ENCODE measurements around the gene LYRM1. TPM values are rescaled to one million over a fixed set of nuclear protein-coding genes. Genes with fewer than 3 reads are reported as not detected.

LYRM1 gene
- polyA plus RNA-seq, 2 donors, result 15.8 to 15.9 TPM

- Histone ChIP-seq H3K36me3 (ENCODE audit: control insufficient read depth in 2 of 2, insufficient read depth in 2 of 2, low read length in 1 of 2) (no peaks in the 10 kb centered on the region), H3K27ac (ENCODE audit: low read depth in 2 of 2, low read length in 1 of 2) (peak overlapping the region; percentile 40 to 67), H3K27me3 (ENCODE audit: control insufficient read depth in 1 of 2, insufficient read depth in 2 of 2, low read length in 2 of 2) (no peaks in the 10 kb centered on the region), H3K9me3 (ENCODE audit: control insufficient read depth in 2 of 2, insufficient read depth in 1 of 2, low read depth in 1 of 2, low read length in 1 of 2) (no peaks in the 10 kb centered on the region), H3K4me1 (ENCODE audit: control insufficient read depth in 2 of 2, insufficient read depth in 2 of 2, low read length in 1 of 2) (peaks cover 0 to 3% of the 10 kb centered on the region in 2 donors), H3K4me3 (ENCODE audit: low read depth in 1 of 2, low read length in 2 of 2) (no peak overlapping the region)
- WGBS, 2 donors, result 74 to 78% methylated on average over 4 of the region's 4 CpGs
Observed at GRCh38 chr16:20906341-20907255, 6.0 kb downstream of the LYRM1 start.

- peak overlapping the region; percentile 45 to 57 for H3K27ac ChIP-seq (ENCODE audit: low read depth in 2 of 2, low read length in 1 of 2)
- H3K4me3 ChIP-seq (ENCODE audit: low read depth in 1 of 2, low read length in 2 of 2), result no peak overlapping the region
- H3K4me1 ChIP-seq (ENCODE audit: control insufficient read depth in 2 of 2, insufficient read depth in 2 of 2, low read length in 1 of 2), result peaks cover 0 to 5% of the 10 kb centered on the region in 2 donors
- no peaks in the 10 kb centered on the region for H3K27me3 ChIP-seq (ENCODE audit: control insufficient read depth in 1 of 2, insufficient read depth in 2 of 2, low read length in 2 of 2)
- 47 to 53% methylated on average over 2 of the region's 2 CpGs for WGBS, 2 donors
- no peaks in the 10 kb centered on the region for H3K36me3 ChIP-seq (ENCODE audit: control insufficient read depth in 2 of 2, insufficient read depth in 2 of 2, low read length in 1 of 2)
- no peaks in the 10 kb centered on the region for H3K9me3 ChIP-seq (ENCODE audit: control insufficient read depth in 2 of 2, insufficient read depth in 1 of 2, low read depth in 1 of 2, low read length in 1 of 2)
Observed at GRCh38 chr16:20910781-20911321, 10.3 kb downstream of the LYRM1 start.

DNA sequence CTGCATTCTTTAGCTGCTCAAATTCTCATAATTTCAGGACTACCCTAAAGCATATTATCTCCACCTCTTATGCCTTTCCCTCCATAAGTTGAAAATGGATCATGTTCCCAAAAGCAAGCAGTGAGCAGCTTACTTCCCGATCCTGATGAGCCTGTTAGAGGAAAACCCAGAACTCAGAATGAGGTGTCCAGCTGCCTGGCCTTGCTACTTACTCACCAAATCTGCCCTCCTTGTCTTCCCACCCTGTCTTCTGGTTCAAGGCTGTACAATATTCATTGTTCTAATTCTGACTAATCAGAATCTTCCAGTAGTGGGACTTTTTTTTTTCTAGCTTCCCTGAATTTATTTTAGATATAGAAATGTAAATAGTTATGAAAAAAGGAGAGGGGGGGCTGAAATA, 10.8 kb downstream of the LYRM1 start:
- H3K27me3 ChIP-seq (ENCODE audit: control insufficient read depth in 1 of 2, insufficient read depth in 2 of 2, low read length in 2 of 2), result no peaks in the 10 kb centered on the region
- H3K36me3 ChIP-seq (ENCODE audit: control insufficient read depth in 2 of 2, insufficient read depth in 2 of 2, low read length in 1 of 2), result no peaks in the 10 kb centered on the region
- 58 to 59% methylated on average over 1 of the region's 1 CpG for WGBS, 2 donors
- peak overlapping the region; percentile 45 to 57 for H3K27ac ChIP-seq (ENCODE audit: low read depth in 2 of 2, low read length in 1 of 2)
- H3K4me3 ChIP-seq (ENCODE audit: low read depth in 1 of 2, low read length in 2 of 2), result no peak overlapping the region
- H3K4me1 ChIP-seq (ENCODE audit: control insufficient read depth in 2 of 2, insufficient read depth in 2 of 2, low read length in 1 of 2), result peaks cover 0 to 2% of the 10 kb centered on the region in 2 donors
- no peaks in the 10 kb centered on the region for H3K9me3 ChIP-seq (ENCODE audit: control insufficient read depth in 2 of 2, insufficient read depth in 1 of 2, low read depth in 1 of 2, low read length in 1 of 2)

- WGBS, 2 donors, result 92% methylated on average over 10 of the region's 10 CpGs
- Histone ChIP-seq H3K36me3 (ENCODE audit: control insufficient read depth in 2 of 2, insufficient read depth in 2 of 2, low read length in 1 of 2) (no peaks in the 10 kb centered on the region), H3K4me3 (ENCODE audit: low read depth in 1 of 2, low read length in 2 of 2) (no peak overlapping the region), H3K4me1 (ENCODE audit: control insufficient read depth in 2 of 2, insufficient read depth in 2 of 2, low read length in 1 of 2) (peaks cover 0 to 2% of the 10 kb centered on the region in 2 donors), H3K27ac (ENCODE audit: low read depth in 2 of 2, low read length in 1 of 2) (no peak overlapping the region), H3K9me3 (ENCODE audit: control insufficient read depth in 2 of 2, insufficient read depth in 1 of 2, low read depth in 1 of 2, low read length in 1 of 2) (no peaks in the 10 kb centered on the region), H3K27me3 (ENCODE audit: control insufficient read depth in 1 of 2, insufficient read depth in 2 of 2, low read length in 2 of 2) (no peaks in the 10 kb centered on the region)
Observed at GRCh38 chr16:20916289-20916688, 15.7 kb downstream of the LYRM1 start.

- Histone ChIP-seq H3K9me3 (ENCODE audit: control insufficient read depth in 2 of 2, insufficient read depth in 1 of 2, low read depth in 1 of 2, low read length in 1 of 2) (no peaks in the 10 kb centered on the region), H3K27me3 (ENCODE audit: control insufficient read depth in 1 of 2, insufficient read depth in 2 of 2, low read length in 2 of 2) (no peaks in the 10 kb centered on the region), H3K36me3 (ENCODE audit: control insufficient read depth in 2 of 2, insufficient read depth in 2 of 2, low read length in 1 of 2) (no peaks in the 10 kb centered on the region), H3K4me3 (ENCODE audit: low read depth in 1 of 2, low read length in 2 of 2) (no peak overlapping the region), H3K4me1 (ENCODE audit: control insufficient read depth in 2 of 2, insufficient read depth in 2 of 2, low read length in 1 of 2) (peaks cover 0 to 2% of the 10 kb centered on the region in 2 donors), H3K27ac (ENCODE audit: low read depth in 2 of 2, low read length in 1 of 2) (no peak overlapping the region)
- 92 to 93% methylated on average over 4 of the region's 4 CpGs for WGBS, 2 donors
Observed at GRCh38 chr16:20916942-20917341, 16.4 kb downstream of the LYRM1 start.

GRCh38 chr16:20918486-20919239, 18.1 kb downstream of the LYRM1 start:
- Histone ChIP-seq H3K27me3 (ENCODE audit: control insufficient read depth in 1 of 2, insufficient read depth in 2 of 2, low read length in 2 of 2) (no peaks in the 10 kb centered on the region), H3K36me3 (ENCODE audit: control insufficient read depth in 2 of 2, insufficient read depth in 2 of 2, low read length in 1 of 2) (no peaks in the 10 kb centered on the region), H3K4me1 (ENCODE audit: control insufficient read depth in 2 of 2, insufficient read depth in 2 of 2, low read length in 1 of 2) (no peaks in the 10 kb centered on the region), H3K27ac (ENCODE audit: low read depth in 2 of 2, low read length in 1 of 2) (no peak overlapping the region), H3K4me3 (ENCODE audit: low read depth in 1 of 2, low read length in 2 of 2) (no peak overlapping the region), H3K9me3 (ENCODE audit: control insufficient read depth in 2 of 2, insufficient read depth in 1 of 2, low read depth in 1 of 2, low read length in 1 of 2) (no peaks in the 10 kb centered on the region)
- WGBS, 2 donors, result 63% methylated on average over 4 of the region's 4 CpGs

DNA sequence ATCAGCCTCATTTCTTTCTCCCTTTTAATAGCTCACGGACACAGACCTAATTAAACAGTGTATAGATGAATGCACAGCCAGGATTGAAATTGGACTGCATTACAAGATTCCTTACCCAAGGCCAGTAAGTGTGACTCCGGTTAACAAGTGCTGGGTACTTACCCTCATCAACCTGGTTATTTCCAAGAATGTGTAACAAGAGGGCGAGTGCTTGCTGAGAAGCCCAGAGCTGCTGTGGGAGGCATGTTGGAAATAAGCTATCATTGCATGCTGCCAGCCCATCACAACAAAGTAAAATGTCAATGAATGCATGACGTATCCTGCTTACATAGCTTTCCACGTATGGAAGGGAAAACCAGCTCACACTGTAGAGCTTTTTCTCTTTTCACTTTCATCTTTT, 19.5 kb downstream of the LYRM1 start:
- no peaks in the 10 kb centered on the region for H3K4me1 ChIP-seq (ENCODE audit: control insufficient read depth in 2 of 2, insufficient read depth in 2 of 2, low read length in 1 of 2)
- H3K27me3 ChIP-seq (ENCODE audit: control insufficient read depth in 1 of 2, insufficient read depth in 2 of 2, low read length in 2 of 2), result no peaks in the 10 kb centered on the region
- no peaks in the 10 kb centered on the region for H3K36me3 ChIP-seq (ENCODE audit: control insufficient read depth in 2 of 2, insufficient read depth in 2 of 2, low read length in 1 of 2)
- no peaks in the 10 kb centered on the region for H3K9me3 ChIP-seq (ENCODE audit: control insufficient read depth in 2 of 2, insufficient read depth in 1 of 2, low read depth in 1 of 2, low read length in 1 of 2)
- no peak overlapping the region for H3K4me3 ChIP-seq (ENCODE audit: low read depth in 1 of 2, low read length in 2 of 2)
- no peak overlapping the region for H3K27ac ChIP-seq (ENCODE audit: low read depth in 2 of 2, low read length in 1 of 2)
- WGBS, 2 donors, result 91 to 93% methylated on average over 5 of the region's 5 CpGs

GRCh38 chr16:20920799-20921198, 20.2 kb downstream of the LYRM1 start:
- Histone ChIP-seq H3K9me3 (ENCODE audit: control insufficient read depth in 2 of 2, insufficient read depth in 1 of 2, low read depth in 1 of 2, low read length in 1 of 2) (no peaks in the 10 kb centered on the region), H3K27me3 (ENCODE audit: control insufficient read depth in 1 of 2, insufficient read depth in 2 of 2, low read length in 2 of 2) (no peaks in the 10 kb centered on the region), H3K4me1 (ENCODE audit: control insufficient read depth in 2 of 2, insufficient read depth in 2 of 2, low read length in 1 of 2) (no peaks in the 10 kb centered on the region), H3K36me3 (ENCODE audit: control insufficient read depth in 2 of 2, insufficient read depth in 2 of 2, low read length in 1 of 2) (no peaks in the 10 kb centered on the region), H3K4me3 (ENCODE audit: low read depth in 1 of 2, low read length in 2 of 2) (no peak overlapping the region), H3K27ac (ENCODE audit: low read depth in 2 of 2, low read length in 1 of 2) (no peak overlapping the region)
- 94 to 99% methylated on average over 2 of the region's 2 CpGs for whole genome bisulfite sequencing, 2 donors

GRCh38 chr16:20923876-20924275, 23.3 kb downstream of the LYRM1 start:
- WGBS, 2 donors, result 84 to 91% methylated on average over 3 of the region's 3 CpGs
- Histone ChIP-seq H3K9me3 (ENCODE audit: control insufficient read depth in 2 of 2, insufficient read depth in 1 of 2, low read depth in 1 of 2, low read length in 1 of 2) (no peaks in the 10 kb centered on the region), H3K36me3 (ENCODE audit: control insufficient read depth in 2 of 2, insufficient read depth in 2 of 2, low read length in 1 of 2) (no peaks in the 10 kb centered on the region), H3K4me1 (ENCODE audit: control insufficient read depth in 2 of 2, insufficient read depth in 2 of 2, low read length in 1 of 2) (no peaks in the 10 kb centered on the region), H3K4me3 (ENCODE audit: low read depth in 1 of 2, low read length in 2 of 2) (no peak overlapping the region), H3K27ac (ENCODE audit: low read depth in 2 of 2, low read length in 1 of 2) (no peak overlapping the region), H3K27me3 (ENCODE audit: control insufficient read depth in 1 of 2, insufficient read depth in 2 of 2, low read length in 2 of 2) (no peaks in the 10 kb centered on the region)

Data from esophagus (tissue), 2 donors.